Measurements from ENCODE around the gene WDR3.
"Not testable (repeated sequence)": the region's sequence is repeated elsewhere in the genome, so short reads cannot be mapped to it uniquely, and the experiment has no call there.

Gene WDR3

DNA sequence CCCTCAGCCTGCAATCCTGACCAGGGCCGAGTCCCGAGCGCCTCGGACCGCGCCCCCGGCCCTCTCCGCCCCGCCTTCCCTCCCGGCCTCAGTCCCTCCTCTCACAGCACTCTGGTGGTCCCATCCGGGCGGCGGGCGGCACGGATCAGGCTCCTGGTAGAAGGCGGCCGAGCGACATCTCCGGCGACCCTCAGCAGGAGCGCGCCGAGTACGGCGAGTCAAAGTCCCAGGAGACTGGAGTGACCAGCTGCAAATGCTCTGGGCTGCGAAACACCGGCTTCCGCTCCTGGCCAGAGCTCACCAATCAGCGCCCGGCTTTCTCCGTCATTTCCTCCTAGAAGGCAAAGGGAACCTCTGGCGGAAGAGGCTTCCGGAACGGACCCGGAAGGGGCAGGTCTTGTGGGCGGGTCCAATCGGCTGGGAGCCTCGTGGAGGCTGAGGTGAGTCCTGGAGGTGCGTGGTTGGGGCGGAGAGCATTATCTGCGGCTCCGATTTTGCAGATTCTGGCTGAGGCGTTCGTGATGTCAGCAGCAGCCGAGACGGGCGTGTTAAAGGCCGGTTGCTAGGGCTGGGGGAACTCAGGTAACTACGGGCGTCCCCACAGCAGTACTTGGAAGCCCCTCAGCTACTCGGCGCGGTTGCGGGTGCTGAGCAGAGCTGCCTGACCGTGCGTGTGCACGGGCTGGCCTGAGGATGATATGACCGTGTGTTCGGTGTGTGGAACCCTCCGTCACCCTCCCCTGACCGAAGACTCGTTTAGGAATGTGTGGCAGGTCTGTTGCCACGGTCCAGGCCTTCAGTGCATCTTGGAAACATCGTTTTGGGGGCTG lies at the start of gene WDR3, which contains the start of gene GDAP2:
TSS of gene WDR3 (plus strand) at position 397 of the 830 bp plus-strand sequence. CDS start 3,581 bp downstream, outside the sequence.
TSS of gene GDAP2 (minus strand) at position 279 of the 830 bp plus-strand sequence. CDS start 9,264 bp downstream, outside the sequence.
- peak; percentile 97 for DNase-seq

DNA sequence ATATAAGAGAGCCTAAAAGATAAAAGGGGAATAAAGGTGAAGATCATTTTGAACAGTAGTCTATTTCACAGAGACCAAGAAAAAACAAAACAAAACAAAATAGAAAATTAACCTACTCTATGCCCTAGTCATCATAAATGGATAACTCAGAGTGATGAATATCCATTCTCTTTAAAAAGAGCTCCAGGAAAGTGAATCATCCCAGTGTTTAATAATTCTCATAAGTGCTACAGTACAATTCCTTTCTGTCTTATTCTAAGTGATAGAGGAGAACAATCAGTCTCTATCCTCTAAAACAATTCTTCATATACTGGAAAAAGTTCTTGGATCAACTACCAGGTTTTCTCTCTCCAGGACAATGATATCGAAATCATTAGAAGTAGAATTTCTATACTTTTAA lies 45.9 kb upstream of the WDR3 start:
- DNase-seq = no peak

DNA sequence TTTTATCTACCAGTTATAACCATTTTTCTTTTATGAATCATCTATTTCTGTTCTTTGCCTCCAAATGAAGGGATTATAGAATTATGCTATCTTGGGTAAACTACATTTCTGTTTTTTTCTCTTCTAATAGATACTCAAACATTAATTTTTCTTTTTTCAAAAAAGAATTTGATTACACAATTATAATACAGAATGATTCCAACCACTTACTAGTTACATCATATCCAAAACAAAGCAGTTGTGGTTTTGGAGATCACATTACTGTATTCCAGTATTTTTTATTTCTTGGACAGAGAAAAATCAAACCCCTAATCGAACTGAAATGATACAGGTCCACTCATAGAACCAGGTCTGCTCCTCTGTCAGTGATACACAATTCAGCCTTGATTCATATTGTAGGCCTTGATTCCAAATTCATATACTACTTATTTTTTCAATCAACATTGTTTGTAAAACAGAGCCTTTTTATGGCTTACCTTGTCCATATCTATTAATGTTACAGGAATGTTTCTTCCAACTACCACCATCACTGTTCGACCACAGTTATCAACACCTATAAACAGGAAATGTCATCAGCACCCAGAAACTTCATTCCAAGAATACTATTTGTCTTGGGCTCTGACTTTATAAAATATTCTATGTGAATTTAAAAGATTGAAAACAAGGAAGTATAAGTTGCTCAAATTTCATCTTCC lies 43.3 kb upstream of the WDR3 start:
- DNase-seq = no peak

DNA sequence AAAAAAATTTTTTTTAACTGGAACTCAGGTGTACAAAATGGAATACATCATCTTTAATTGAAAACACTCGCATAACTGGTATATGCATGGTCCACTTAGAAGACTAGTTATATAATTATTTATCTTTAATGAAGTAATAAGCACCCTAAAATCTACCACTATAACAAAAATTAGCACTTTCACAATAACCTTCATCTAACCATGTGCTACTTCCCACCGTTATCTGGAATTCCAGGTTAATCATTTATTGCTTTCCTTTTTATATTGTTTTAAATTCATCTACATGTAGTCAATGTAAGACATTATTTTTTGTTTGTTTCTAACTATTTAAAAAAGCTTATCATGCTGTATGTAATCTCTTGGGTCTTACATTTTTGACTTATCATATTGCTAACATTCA lies 39.1 kb upstream of the WDR3 start:
- no peak for DNase-seq

DNA sequence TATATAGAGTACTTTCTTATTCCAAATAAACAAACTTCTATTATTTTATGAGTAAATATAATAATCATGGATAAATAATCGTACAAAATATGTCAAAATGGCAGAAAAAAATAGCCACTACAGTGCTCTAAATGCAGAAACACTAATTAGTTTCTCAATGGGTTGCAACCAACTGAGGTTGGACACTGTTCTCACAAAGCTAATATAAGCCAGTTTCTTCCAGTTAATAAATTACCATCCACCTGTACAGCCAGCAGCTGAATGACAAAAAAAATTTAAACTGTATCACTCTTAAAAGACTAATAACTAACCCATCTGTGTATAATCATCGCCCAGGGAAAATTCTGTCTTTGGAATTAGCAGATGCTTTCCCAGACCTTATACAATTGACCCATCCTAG lies 37.0 kb upstream of the WDR3 start:
- DNase-seq = no peak

DNA sequence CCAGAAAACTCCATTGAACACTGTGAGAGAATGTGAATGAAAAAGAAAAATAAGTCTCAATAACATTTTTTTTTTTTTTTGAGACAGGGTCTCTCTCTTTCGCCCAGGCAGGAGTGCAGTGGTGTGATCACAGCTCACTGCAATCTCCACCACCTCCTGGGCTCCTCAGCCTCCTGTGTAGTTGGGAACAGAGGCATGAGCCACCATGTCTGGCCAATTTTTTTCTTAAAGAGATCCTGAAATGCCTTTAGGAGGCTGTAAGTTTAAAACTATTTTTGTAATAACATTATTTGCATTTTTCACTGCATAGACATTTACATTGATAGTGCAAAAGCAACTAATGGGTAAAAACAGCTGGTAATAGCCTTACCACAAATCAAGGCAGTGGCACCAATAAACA lies 35.5 kb upstream of the WDR3 start:
- no peak for DNase-seq

DNA sequence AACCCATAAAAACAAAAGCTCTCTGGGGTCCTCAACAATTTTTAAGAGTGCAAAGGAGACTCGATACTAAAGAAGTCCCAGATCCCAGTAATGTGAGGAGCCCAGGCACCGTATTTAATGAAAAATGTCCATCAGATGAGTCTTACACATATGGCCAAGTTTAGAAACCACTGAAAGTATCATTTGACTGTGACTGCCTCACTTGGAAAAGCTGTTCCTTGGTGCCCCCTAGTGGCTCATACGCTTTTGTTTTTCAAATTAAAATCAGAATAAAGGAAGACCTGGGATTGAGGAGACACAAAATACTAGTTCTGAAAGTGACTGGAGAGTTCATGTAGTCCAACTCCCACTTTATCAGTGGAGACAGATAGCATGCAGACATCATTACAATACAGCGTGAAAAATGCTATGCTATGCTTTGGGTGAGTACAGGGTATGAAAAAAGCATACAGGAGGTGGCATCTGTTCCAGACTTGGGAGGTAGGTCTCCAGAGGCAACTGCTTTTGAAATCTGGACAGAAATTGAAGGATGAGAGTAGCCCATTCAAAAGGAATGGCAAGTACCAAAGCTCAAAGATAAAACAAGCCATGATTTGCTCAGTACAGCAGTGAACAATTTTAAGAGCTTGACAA lies 33.9 kb upstream of the WDR3 start:
- DNase-seq = peak; percentile 1

DNA sequence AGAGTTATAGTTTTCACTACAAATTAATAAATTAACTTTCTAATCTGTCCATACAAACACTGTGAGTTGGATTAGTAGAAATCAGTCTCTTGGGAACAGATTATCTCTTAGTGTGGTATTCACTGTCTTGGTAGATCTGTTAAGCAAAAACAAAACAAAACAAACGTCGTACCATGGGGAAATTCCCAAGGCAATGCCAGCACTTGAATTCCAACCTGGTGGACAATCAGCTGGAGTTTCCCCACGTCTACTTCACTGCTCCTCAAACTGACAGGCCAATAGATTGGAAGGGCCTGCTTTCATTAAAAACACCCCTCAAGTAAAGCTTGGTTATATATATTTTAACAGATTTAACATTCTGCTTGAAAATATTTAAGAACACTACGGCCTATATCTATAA lies 32.0 kb upstream of the WDR3 start:
- no peak for DNase-seq

DNA sequence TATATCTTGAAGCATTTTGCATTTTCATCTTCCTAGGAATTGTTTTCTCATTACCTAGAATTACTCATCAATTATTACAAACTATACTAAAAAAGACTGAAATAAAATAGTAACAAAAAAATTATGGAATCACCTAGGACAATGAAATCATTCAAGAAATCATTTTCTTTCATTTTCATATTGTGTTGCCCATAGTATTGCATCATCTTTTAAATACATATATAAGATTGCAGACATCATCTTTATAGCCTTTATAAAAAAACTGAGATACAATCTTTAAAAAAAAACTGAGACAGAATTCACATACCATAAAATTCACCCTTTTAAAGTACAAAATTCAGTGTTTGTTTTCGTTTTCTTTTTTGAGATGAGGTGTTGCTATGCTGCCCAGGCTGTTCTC lies 29.7 kb upstream of the WDR3 start:
- DNase-seq = no peak

DNA sequence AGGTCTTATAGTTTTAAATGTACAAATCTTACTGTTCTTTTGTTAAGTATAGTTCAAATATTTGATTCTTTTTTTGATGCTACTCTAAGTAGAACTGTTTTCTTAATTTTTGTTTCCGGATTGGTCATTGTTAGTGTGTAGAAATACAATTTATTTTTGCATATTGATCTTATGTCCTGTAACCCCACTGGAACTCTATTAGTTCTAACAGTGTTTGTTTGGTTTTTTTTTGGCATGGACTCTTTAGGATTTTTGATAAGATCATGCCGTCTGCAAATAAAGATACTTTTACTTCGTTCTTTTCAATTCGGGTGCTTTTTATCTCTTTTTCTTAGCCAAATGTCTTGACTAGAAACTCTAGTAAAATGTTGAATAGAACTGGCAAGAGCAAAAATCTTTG lies 26.6 kb upstream of the WDR3 start:
- no peak for DNase-seq

DNA sequence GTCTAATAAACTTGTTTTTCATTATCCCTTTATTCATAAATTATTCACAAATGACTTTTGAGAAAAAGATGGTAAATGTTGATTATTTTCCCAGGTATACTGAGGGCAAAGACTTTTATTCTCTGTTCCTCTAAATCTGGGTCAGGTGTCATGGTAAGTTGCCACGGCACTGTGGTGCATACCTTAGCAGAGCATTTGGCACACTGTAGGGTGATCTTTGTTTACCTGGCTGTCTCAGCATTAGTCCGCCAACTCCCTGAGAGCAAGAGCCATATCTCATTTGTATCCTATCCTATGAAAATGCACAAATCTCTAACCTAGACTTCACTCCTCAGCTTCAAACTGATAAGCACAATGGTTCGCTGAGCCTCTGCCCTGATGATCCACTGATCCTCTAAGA lies 25.1 kb upstream of the WDR3 start:
- DNase-seq = no peak

DNA sequence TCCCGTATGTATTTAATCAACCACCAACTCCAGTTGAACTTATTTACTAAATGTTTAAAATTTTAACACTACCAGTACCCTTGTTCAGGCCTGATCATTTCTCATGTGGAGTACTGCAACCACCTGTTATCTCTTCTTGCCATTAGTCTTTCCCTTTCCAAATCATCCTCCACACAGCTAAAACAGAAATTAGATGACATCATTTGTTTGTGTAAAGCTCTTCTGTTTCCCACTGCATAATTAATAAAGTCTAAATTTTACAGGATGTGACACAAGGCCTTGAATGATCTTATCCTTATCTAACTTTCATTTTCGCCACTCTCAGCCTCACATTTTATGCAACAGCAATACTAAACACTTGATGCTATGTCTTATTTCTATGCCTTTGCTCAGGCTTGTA lies 24.5 kb upstream of the WDR3 start:
- no peak for DNase-seq

DNA sequence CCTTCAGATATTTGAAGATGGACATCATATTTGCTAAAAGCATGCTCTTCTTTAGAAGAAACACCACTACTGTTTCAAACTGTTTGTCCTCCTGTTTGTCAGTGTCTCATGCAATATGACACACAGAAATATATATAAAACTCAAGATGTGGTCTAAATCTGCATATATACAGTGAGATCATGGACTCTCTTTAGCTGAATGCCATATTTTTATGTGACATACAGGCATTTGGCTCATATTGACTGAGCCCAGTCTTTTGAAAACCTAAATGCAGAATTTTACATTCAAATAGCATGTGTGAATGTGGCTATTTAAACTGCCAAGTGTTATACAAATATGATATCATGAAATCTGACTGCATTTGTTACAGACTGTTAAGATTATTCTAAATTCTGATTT lies 18.5 kb upstream of the WDR3 start:
- no peak for DNase-seq

DNA sequence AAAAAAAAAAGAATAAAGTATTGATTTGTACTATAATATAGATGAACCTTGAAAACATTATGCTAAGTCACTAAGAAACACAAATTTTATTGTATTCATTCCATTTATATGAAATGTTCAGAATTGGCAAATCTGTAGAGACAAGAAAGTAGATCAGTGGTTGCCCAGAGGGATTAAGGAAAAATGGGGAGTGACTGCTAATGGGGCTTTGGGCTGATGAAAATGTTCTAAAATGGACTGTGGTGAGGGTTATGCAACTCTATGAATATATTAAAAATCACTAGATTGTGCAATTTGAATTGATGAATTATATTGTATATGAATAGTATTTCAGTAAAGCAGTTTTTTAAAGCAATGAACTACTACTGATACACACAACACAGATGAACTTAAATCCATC lies 10.2 kb upstream of the WDR3 start:
- no peak for DNase-seq

DNA sequence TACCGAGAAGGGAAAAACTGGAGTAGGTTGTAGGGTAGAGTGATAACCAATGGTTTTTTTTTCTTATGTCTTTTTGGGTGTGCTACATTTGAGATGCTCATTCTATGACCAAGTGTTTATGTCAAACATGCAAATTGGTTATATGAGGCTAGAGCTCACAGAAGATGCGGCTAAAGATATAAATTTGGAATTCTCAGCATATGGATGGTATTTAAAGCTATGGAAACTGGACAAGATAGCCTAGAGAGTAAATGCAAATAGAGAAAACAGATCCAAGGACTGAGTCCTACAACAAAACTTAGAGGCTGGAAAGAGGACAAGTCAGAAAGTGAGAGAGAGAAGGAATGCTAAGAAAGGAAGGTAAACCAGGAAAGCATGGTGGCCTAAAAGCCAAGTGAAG lies 7.5 kb upstream of the WDR3 start:
- DNase-seq = no peak

DNA sequence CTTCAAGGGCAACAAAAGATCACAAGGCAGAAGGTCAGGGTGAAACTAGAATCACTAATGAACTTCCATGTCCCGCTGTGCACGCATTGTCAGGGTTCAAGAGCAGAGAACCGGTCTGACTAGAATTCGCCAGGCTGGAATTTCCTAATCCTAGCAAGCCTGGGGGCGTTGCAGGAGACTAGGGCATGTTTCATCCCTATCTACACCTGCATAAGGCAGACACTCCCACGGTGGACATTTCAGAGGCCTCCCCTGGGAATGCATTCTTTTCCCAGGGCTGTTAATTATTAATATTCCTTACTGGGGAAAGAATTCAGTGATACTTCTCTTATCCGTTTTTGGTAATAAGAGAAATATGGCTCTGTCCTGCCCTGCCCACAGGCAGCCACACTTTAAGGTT lies 6.8 kb upstream of the WDR3 start:
- not testable (repeated sequence) for DNase-seq

DNA sequence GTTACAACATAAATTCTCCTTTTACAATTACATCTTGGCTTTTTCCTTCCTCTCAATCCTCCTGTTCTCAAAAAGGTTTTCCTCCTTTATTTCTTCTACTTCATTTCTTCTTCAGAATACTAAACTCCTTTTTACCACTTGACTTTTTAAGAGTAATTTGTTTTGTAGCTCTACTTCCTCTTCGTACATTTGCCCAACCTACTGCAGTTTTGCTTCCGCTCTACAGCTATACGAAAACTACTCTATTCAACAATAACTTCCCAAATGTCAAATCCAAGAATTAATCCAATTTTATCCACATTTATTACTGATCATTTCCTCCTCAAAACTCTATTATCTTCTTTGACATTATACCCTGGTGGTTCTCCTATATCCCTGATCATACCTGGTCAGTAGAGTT lies 3.6 kb upstream of the WDR3 start:
- DNase-seq = no peak

DNA sequence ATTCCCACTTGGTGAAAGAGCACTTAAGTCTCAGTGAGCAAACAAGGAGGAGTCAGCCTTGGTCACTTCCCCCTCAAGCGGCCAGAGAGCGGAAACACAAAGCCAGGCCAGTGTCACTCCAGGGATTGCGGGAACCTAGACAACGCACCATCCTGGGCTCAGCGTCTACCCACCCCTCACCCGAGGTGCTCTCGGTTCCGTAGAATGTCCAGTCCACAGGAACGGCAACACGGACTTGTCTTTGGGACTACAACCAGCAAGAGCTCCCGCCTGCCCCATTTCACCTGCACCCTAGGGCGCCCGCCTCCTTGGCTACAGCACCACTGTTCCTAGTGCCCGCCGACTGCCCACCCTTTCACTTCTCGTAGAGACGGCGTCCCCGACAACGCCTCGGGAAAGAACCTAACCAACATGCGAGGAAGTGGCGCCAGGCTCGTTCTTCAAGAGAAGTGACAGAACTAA lies 627 bp upstream of the WDR3 start:
- peak; percentile 6 for DNase-seq

DNA sequence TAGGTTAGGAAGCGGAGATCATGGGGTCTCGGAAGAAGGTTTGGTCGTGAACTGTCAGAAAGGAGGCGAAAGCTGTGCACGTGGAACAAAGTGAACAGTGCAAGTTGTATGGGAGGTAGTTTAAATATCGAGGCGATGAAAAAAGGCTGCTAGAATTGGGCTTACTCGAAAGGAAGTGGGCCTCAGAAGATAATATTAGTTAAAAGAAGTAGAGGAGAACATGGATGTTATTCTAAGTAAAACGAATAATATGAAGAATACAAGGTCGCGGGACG lies 571 bp downstream of the WDR3 start:
- DNase-seq = no peak

DNA sequence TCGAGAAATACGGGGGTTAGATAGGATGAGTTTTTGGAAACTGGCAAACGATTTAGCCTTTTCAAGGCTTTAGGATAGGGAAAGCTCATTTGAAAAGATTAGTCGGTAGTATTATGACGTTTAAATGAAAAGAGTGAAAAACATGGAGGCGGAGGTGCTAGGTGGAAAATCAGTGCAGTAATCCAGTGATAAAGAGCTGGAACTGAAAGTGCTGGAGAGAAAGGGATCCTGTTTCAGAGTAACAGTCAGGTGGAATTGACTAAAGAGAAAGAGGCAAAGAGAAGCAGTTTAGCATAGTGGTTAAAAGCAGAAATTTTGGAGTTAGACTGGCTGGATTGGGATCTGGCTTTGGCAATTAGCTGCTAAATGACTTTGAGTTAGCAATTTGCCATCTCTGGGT lies 945 bp downstream of the WDR3 start:
- DNase-seq = no peak

DNA sequence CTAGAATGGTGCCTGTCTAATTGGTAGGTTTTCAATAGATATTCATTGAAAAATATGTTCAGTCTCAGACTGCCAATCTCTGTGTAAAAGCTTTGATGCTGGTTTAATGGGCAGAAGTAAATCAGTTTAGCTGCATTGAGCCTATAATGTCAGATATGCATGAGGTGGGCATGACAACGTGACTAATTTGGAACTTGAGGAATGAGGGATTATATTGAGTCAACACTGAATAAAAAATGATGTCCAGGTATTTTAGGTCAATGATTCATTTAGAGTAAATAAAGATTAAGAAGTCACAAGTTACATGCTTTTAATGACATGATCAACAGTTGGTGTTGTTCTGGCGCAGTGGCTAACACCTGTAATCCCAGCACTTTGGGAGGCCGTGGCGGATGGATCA lies 3.0 kb downstream of the WDR3 start:
- no peak for DNase-seq

DNA sequence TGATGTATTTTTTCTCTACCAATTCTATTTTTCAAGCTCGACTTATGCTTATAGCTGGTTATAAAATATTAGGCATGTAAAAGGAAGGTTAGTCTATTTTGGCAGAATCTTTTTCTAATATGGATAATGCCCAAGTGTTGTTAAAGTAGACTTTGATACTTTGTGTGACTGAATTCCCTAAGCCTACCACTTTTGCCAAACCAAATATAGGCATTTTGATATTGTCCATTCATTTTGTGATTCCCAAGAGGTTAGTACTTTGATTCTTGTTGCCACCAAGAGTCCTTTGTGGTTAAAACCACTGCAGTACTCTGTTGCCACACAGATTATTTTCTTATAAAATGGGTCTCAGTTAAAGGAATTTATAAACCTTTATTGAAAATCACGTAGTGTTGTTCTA lies 4.2 kb downstream of the WDR3 start:
- DNase-seq = no peak

DNA sequence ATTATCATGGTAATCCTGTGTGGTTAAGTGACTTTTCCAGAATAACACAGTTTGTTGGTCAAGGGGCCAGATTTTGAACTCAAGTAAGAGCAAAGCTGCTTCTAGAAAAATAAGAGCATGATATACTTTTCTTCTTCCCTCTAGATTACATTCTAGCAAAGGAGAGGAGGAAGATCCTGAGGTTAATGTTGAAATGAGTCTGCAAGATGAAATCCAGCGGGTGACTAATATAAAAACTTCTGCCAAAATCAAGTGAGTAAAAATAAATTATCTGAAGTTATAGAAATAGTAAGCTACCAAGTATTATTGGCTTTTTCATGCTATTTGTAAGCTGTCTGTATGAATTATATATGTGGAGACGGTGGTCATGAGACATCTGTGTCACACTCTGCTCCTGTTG lies 12.8 kb downstream of the WDR3 start:
- no peak for DNase-seq

DNA sequence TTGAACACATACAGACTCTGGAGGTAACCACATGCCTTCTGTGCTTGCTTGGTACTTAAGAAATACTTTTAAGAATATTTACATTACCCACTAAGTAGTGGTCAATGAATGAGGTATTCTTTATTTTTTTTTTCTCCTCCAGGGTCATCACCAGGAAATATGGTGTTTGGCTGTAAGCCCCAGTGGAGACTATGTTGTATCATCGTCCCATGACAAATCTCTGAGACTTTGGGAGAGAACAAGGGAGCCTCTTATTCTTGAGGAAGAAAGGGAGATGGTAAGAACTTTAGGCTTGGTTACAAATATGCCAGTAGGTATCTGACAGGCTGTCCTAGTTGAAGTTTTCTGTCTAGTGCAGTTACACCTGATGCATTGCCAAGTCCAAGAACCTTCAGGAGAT lies 22.8 kb downstream of the WDR3 start:
- DNase-seq = no peak

Measured in NCI-H774 (cell line).